SU-DHL-6 (cell line): Measurements from ENCODE around the gene NRL.

Experiments used
- H2AFZ ChIP-seq: fragments of 200-600 bp; sonication (generic); 2 replicates; pipeline ENCODE4 v1.6.1; 2014; ENCODE audit warnings: low read depth, mild to moderate bottlenecking, moderate library complexity, mixed read lengths, antibody characterized with exemption, low read length; ENCODE audit not compliant: severe bottlenecking
- H3F3A ChIP-seq: fragments of 200-600 bp; shearing (Covaris generic); 2 replicates; pipeline ENCODE4 v1.6.0; 2016; ENCODE audit warnings: antibody characterized with exemption, mild to moderate bottlenecking; ENCODE audit not compliant: insufficient read depth
- H3K27ac ChIP-seq: fragments of 200-600 bp; sonication (generic); 2 replicates; pipeline ENCODE4 v1.5.1; 2016; ENCODE audit warnings: low read depth, mild to moderate bottlenecking, low read length, moderate library complexity, mixed read lengths
- H3K27me3 ChIP-seq: fragments of 200-600 bp; sonication (generic), shearing (Covaris generic); 2 replicates; pipeline ENCODE4 v1.6.0; 2014; ENCODE audit warnings: mild to moderate bottlenecking, low read length
- H3K36me3 ChIP-seq: fragments of 200-600 bp; sonication (generic); 2 replicates; pipeline ENCODE4 v1.6.1; 2014; ENCODE audit warnings: mild to moderate bottlenecking, low read length, mixed read lengths
- H3K4me2 ChIP-seq: fragments of 300-600, 200-600 bp; shearing (Covaris generic), sonication (generic); 2 replicates; pipeline ENCODE4 v1.6.0; 2014; ENCODE audit warnings: low read length, low read depth, mild to moderate bottlenecking; ENCODE audit not compliant: poor library complexity, severe bottlenecking
- H3K4me3 ChIP-seq: fragments of 200-600 bp; sonication (generic); 2 replicates; pipeline ENCODE4 v1.5.1; 2014; ENCODE audit warnings: antibody characterized with exemption, low read length, mild to moderate bottlenecking, mixed read lengths; ENCODE audit not compliant: insufficient read depth, poor library complexity, severe bottlenecking
- H3K79me2 ChIP-seq: fragments of 200-600 bp; sonication (generic); 2 replicates; pipeline ENCODE4 v1.6.1; 2014; ENCODE audit warnings: mild to moderate bottlenecking, low read length, moderate library complexity; ENCODE audit not compliant: insufficient read depth
- H3K9ac ChIP-seq: fragments of 200-600 bp; sonication (generic); 2 replicates; pipeline ENCODE4 v1.7.0; 2014; ENCODE audit warnings: mild to moderate bottlenecking, low read length
- H3K9me2 ChIP-seq: fragments of 200-600 bp; sonication (generic); replicated peaks from 2 replicates; pipeline ENCODE4 v1.6.1; 2014; ENCODE audit warnings: low read length; ENCODE audit not compliant: insufficient read depth
- H3K9me3 ChIP-seq: fragments of 200-600 bp; sonication (generic); 2 replicates; pipeline ENCODE4 v1.6.1; 2014; ENCODE audit warnings: low read length, mixed read lengths; ENCODE audit not compliant: insufficient read depth
- H4K20me1 ChIP-seq: fragments of 200-600 bp; sonication (generic); 2 replicates; pipeline ENCODE4 v1.6.1; 2014; ENCODE audit warnings: low read depth, mild to moderate bottlenecking, antibody characterized with exemption, low read length, moderate library complexity, mixed read lengths
- EZH2phosphoT487 ChIP-seq: fragments of 200-600 bp; sonication (generic), shearing (Covaris generic); conservative IDR thresholded peaks from 2 replicates; pipeline ENCODE4 v1.6.1; 2018; ENCODE audit warnings: mild to moderate bottlenecking, antibody characterized with exemption, low read length, moderate library complexity, mixed read lengths
- TF ChIP-seq, protein P1 (sequence below): fragments of 200-600 bp; sonication (generic); IDR thresholded peaks from one replicate; pipeline ENCODE4 v1.5.1; 2017; ENCODE audit warnings: antibody characterized with exemption, mild to moderate bottlenecking, low read length, moderate library complexity; ENCODE audit not compliant: insufficient read depth, poor library complexity, severe bottlenecking

Gene NRL

GRCh38 chr14:24131549-24131966, 16.8 kb upstream of the NRL start:
- Histone ChIP-seq H2AFZ (no peak overlapping the region), H3K4me3 (no peak overlapping the region), H3F3A (peaks cover 6% of the 10 kb centered on the region), H4K20me1 (no peaks in the 10 kb centered on the region), H3K9me3 (no peaks in the 10 kb centered on the region), H3K4me2 (no peak overlapping the region), H3K27me3 (no peaks in the 10 kb centered on the region), H3K9me2 (no peaks in the 10 kb centered on the region), H3K79me2 (no peaks in the 10 kb centered on the region), H3K36me3 (no peaks in the 10 kb centered on the region), H3K27ac (no peak overlapping the region), H3K9ac (no peak overlapping the region)
- TF ChIP-seq EZH2phosphoT487, result no peak
- TF ChIP-seq, protein P1, sequence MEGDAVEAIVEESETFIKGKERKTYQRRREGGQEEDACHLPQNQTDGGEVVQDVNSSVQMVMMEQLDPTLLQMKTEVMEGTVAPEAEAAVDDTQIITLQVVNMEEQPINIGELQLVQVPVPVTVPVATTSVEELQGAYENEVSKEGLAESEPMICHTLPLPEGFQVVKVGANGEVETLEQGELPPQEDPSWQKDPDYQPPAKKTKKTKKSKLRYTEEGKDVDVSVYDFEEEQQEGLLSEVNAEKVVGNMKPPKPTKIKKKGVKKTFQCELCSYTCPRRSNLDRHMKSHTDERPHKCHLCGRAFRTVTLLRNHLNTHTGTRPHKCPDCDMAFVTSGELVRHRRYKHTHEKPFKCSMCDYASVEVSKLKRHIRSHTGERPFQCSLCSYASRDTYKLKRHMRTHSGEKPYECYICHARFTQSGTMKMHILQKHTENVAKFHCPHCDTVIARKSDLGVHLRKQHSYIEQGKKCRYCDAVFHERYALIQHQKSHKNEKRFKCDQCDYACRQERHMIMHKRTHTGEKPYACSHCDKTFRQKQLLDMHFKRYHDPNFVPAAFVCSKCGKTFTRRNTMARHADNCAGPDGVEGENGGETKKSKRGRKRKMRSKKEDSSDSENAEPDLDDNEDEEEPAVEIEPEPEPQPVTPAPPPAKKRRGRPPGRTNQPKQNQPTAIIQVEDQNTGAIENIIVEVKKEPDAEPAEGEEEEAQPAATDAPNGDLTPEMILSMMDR, result no peak

GRCh38 chr14:24130717-24131548, 16.2 kb upstream of the NRL start:
- Histone ChIP-seq H3K36me3 (no peaks in the 10 kb centered on the region), H3K79me2 (no peaks in the 10 kb centered on the region), H2AFZ (no peak overlapping the region), H3K9ac (no peak overlapping the region), H3K4me3 (no peak overlapping the region), H3K9me2 (no peaks in the 10 kb centered on the region), H3K27me3 (no peaks in the 10 kb centered on the region), H3K27ac (no peak overlapping the region), H3K4me2 (no peak overlapping the region), H3K9me3 (no peaks in the 10 kb centered on the region), H4K20me1 (no peaks in the 10 kb centered on the region), H3F3A (peaks cover 5% of the 10 kb centered on the region)
- TF ChIP-seq EZH2phosphoT487, result no peak
- TF ChIP-seq, protein P1, result no peak

DNA sequence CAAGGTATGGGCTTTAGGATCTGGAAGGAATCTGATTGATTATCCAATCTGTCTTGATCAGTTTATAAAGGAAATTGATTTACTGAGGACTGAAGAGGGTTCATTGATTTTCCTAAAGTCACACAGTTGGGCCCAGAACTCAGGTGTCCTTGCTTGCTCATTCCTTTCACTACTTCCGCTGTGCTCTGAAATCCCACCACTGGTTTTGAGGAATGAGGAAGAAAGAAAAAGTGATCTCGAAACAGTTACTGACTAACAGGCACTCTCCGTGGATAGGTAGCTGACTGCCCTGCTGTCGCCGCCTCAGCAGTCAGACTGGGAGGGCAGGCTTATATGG, 15.6 kb upstream of the NRL start, which contains the start of gene FITM1:
Gene FITM1, plus strand, starts transcription at position 280 of the 337 bp plus-strand sequence. CDS start 905 bp downstream, outside the sequence.
- Histone ChIP-seq H3K79me2 (no peaks in the 10 kb centered on the region), H3F3A (peaks cover 3% of the 10 kb centered on the region), H3K36me3 (no peaks in the 10 kb centered on the region), H2AFZ (no peak within 1 kb of the TSS), H3K9me2 (no peaks in the 10 kb centered on the region), H3K9me3 (no peaks in the 10 kb centered on the region), H3K27me3 (no peaks in the 10 kb centered on the region), H3K4me3 (no peak within 1 kb of the TSS), H3K9ac (no peak within 1 kb of the TSS), H3K27ac (no peak within 1 kb of the TSS), H3K4me2 (no peak within 1 kb of the TSS), H4K20me1 (no peaks in the 10 kb centered on the region)
- no peak for TF ChIP-seq EZH2phosphoT487
- TF ChIP-seq, protein P1, result no peak
